Ovary (tissue), 3 donors: ENCODE measurements around the gene SART1.

Experiments used
- EP300 ChIP-seq: sonication (generic); formaldehyde crosslinking; IDR thresholded peaks from one replicate; pipeline ENCODE4 v1.6.1; 2017; ENCODE audit warnings: antibody characterized with exemption
- POLR2A ChIP-seq: fragments of 450-650 bp; IDR thresholded peaks from one replicate; pipeline ENCODE4 v1.6.1; 2017; ENCODE audit warnings: antibody characterized with exemption, mild to moderate bottlenecking, moderate library complexity
- TF ChIP-seq, protein P1 (sequence below), 3 donors: fragments of 450-650 bp in 2 of 3; fragments of 200-600 bp in 1 of 3; IDR thresholded peaks; one replicate each; pipeline versions ENCODE4 v1.5.1 to v1.8.0; 2016 to 2022; ENCODE audit warnings: antibody characterized with exemption in 3 of 3, mild to moderate bottlenecking in 1 of 3
- donor health status: DM: no; HTN: no; CAD: no.

DNA sequence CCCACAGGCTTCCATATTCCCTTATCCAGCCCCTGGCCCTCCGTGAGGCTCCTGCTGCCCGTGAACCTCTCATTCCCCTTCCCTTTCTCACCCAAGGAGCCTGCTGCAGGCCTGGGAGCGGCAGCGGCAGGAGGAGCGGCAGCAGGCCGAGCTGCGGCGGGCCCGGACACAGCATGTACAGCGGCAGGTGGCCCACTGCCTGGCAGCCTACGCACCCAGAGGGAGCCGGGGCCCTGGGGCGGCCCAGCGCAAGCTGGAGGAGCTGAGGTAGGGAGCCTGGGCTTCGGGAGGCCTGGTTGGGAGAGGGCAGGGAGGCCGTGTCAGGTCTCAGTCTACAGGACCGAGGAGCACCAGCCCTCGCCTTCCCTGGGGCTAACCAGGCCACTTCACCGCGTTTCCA, 8.1 kb upstream of the SART1 start:
- TF ChIP-seq, protein P1, sequence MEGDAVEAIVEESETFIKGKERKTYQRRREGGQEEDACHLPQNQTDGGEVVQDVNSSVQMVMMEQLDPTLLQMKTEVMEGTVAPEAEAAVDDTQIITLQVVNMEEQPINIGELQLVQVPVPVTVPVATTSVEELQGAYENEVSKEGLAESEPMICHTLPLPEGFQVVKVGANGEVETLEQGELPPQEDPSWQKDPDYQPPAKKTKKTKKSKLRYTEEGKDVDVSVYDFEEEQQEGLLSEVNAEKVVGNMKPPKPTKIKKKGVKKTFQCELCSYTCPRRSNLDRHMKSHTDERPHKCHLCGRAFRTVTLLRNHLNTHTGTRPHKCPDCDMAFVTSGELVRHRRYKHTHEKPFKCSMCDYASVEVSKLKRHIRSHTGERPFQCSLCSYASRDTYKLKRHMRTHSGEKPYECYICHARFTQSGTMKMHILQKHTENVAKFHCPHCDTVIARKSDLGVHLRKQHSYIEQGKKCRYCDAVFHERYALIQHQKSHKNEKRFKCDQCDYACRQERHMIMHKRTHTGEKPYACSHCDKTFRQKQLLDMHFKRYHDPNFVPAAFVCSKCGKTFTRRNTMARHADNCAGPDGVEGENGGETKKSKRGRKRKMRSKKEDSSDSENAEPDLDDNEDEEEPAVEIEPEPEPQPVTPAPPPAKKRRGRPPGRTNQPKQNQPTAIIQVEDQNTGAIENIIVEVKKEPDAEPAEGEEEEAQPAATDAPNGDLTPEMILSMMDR (IDR thresholded peaks at IDR 0.05), result no peak
- TF ChIP-seq POLR2A (no peak), EP300 (no peak)
